H7 (cell line): Measurements from ENCODE around the gene SMTNL2. TPM values are rescaled to one million over a fixed set of nuclear protein-coding genes. Genes with fewer than 3 reads are reported as not detected.
A peak's percentile ranks its signal among the peaks of the same experiment; 100 is the strongest.
"Not testable (repeated sequence)": the region's sequence is repeated elsewhere in the genome, so short reads cannot be mapped to it uniquely, and the experiment has no call there.

ENCODE experiments used
- DNase-seq: peaks from one replicate; pipeline ENCODE4 v3.0.0; 2012
- H3K27me3 ChIP-seq: 2 replicates; pipeline ENCODE4 v1.6.0; 2011; ENCODE audit warnings: mild to moderate bottlenecking, low read length; ENCODE audit not compliant: control insufficient read depth, insufficient read depth
- H3K36me3 ChIP-seq: replicated peaks from 2 replicates; pipeline ENCODE4 v1.5.1; 2011; ENCODE audit warnings: low read length; ENCODE audit not compliant: control insufficient read depth, insufficient read depth
- H3K4me3 ChIP-seq: 2 replicates; pipeline ENCODE4 v1.5.1; 2011; ENCODE audit warnings: low read depth, mild to moderate bottlenecking, control low read depth, low read length, moderate library complexity; ENCODE audit not compliant: insufficient read depth
- total RNA-seq: library from RNA; depleted of rRNA; stranded (reverse); fragments of >200 nt; shearing (Covaris generic); gene quantifications from 2 replicates; pipeline ENCODE4 v1.2.3, GENCODE V29; 2014

SMTNL2 gene
- total RNA-seq, 1 experiment from 2014 or later, result 1.9 TPM

GRCh38 chr17:4582101-4582501 is 2.2 kb upstream of the SMTNL2 start:
- DNase-seq, result peak; percentile 63
- peaks cover 40% of the 10 kb centered on the region for H3K27me3 ChIP-seq
- H3K4me3 ChIP-seq, result no peak overlapping the region
- H3K36me3 ChIP-seq, result no peaks in the 10 kb centered on the region

GRCh38 chr17:4582691-4583090 is 1.6 kb upstream of the SMTNL2 start:
- H3K4me3 ChIP-seq, result no peak overlapping the region
- H3K27me3 ChIP-seq, result peaks cover 40% of the 10 kb centered on the region
- no peaks in the 10 kb centered on the region for H3K36me3 ChIP-seq
- no peak for DNase-seq

GRCh38 chr17:4583206-4583605 is 1.1 kb upstream of the SMTNL2 start:
- no peak for DNase-seq
- H3K27me3 ChIP-seq, result peaks cover 40% of the 10 kb centered on the region
- no peaks in the 10 kb centered on the region for H3K36me3 ChIP-seq
- H3K4me3 ChIP-seq, result no peak overlapping the region

- DNase-seq, result peak; percentile 88
- Histone ChIP-seq H3K36me3 (no peaks in the 10 kb centered on the region), H3K4me3 (peak overlapping the region; percentile 49), H3K27me3 (peaks cover 40% of the 10 kb centered on the region)
Measured at GRCh38 chr17:4583782-4584100, 588 bp upstream of the SMTNL2 start.

GRCh38 chr17:4584917-4585637 is 748 bp downstream of the SMTNL2 start:
- no peaks in the 10 kb centered on the region for H3K36me3 ChIP-seq
- peak overlapping the region; percentile 49 for H3K4me3 ChIP-seq
- peaks cover 40% of the 10 kb centered on the region for H3K27me3 ChIP-seq
- DNase-seq, result peak; percentile 90

GRCh38 chr17:4585638-4585994 is 1.3 kb downstream of the SMTNL2 start:
- DNase-seq, result peak; percentile 58
- H3K27me3 ChIP-seq, result peaks cover 40% of the 10 kb centered on the region
- H3K4me3 ChIP-seq, result no peak overlapping the region
- H3K36me3 ChIP-seq, result no peaks in the 10 kb centered on the region

- Histone ChIP-seq H3K27me3 (peaks cover 40% of the 10 kb centered on the region), H3K36me3 (no peaks in the 10 kb centered on the region), H3K4me3 (no peak overlapping the region)
- no peak for DNase-seq
Measured at GRCh38 chr17:4586043-4586442, 1.7 kb downstream of the SMTNL2 start.

GRCh38 chr17:4587195-4587594 is 2.9 kb downstream of the SMTNL2 start:
- H3K4me3 ChIP-seq, result no peak overlapping the region
- DNase-seq, result no peak
- H3K27me3 ChIP-seq, result peaks cover 38% of the 10 kb centered on the region
- H3K36me3 ChIP-seq, result no peaks in the 10 kb centered on the region

- H3K36me3 ChIP-seq, result no peaks in the 10 kb centered on the region
- no peak for DNase-seq
- peaks cover 36% of the 10 kb centered on the region for H3K27me3 ChIP-seq
- H3K4me3 ChIP-seq, result no peak overlapping the region
Measured at GRCh38 chr17:4587803-4588202, 3.5 kb downstream of the SMTNL2 start.

- H3K27me3 ChIP-seq, result peaks cover 30% of the 10 kb centered on the region
- H3K4me3 ChIP-seq, result no peak overlapping the region
- no peaks in the 10 kb centered on the region for H3K36me3 ChIP-seq
- DNase-seq, result peak; percentile 63
Measured at GRCh38 chr17:4588391-4588790, 4.1 kb downstream of the SMTNL2 start.

- peak; percentile 60 for DNase-seq
- Histone ChIP-seq H3K4me3 (no peak overlapping the region), H3K36me3 (no peaks in the 10 kb centered on the region), H3K27me3 (peaks cover 23% of the 10 kb centered on the region)
Measured at GRCh38 chr17:4588898-4589625, 4.7 kb downstream of the SMTNL2 start.

GRCh38 chr17:4590042-4590441 is 5.7 kb downstream of the SMTNL2 start:
- DNase-seq, H3K4me3 ChIP-seq, H3K36me3 ChIP-seq: not testable (repeated sequence)
- H3K27me3 ChIP-seq, result peaks cover 16% of the 10 kb centered on the region

GRCh38 chr17:4590981-4591453 is 6.7 kb downstream of the SMTNL2 start:
- Histone ChIP-seq H3K27me3 (peaks cover 6% of the 10 kb centered on the region), H3K4me3 (no peak overlapping the region), H3K36me3 (no peaks in the 10 kb centered on the region)
- peak; percentile 55 for DNase-seq

- H3K4me3 ChIP-seq, result no peak overlapping the region
- H3K36me3 ChIP-seq, result no peaks in the 10 kb centered on the region
- peaks cover 4% of the 10 kb centered on the region for H3K27me3 ChIP-seq
- no peak for DNase-seq
Measured at GRCh38 chr17:4591529-4591928, 7.2 kb downstream of the SMTNL2 start.

GRCh38 chr17:4592240-4593005 is 8.1 kb downstream of the SMTNL2 start:
- no peaks in the 10 kb centered on the region for H3K36me3 ChIP-seq
- DNase-seq, result no peak
- no peaks in the 10 kb centered on the region; the same call in 1 of the 2 replicates for H3K27me3 ChIP-seq
- no peak overlapping the region for H3K4me3 ChIP-seq
